ENCODE results near the gene MEIKIN.

The MEIKIN gene

GRCh38 chr5:131980696-131981095 lies 35.2 kb upstream of the MEIKIN start:
- Mint-ChIP-seq H3K9me3 (no peaks in the 10 kb centered on the region), H3K4me3 (no peak overlapping the region), H3K36me3 (ENCODE audit: low read depth) (peaks cover 8% of the 10 kb centered on the region), H3K4me1 (peaks cover 35% of the 10 kb centered on the region), H3K27ac (no peak overlapping the region), H3K27me3 (no peaks in the 10 kb centered on the region)
- ATAC-seq, result no peak
- no peak for DNase-seq

- Mint-ChIP-seq H3K4me1 (peaks cover 44% of the 10 kb centered on the region), H3K9me3 (no peaks in the 10 kb centered on the region), H3K4me3 (no peak overlapping the region), H3K36me3 (ENCODE audit: low read depth) (peaks cover 8% of the 10 kb centered on the region), H3K27ac (no peak overlapping the region), H3K27me3 (no peaks in the 10 kb centered on the region)
- ATAC-seq, result no peak
- DNase-seq, result no peak
Measured at GRCh38 chr5:131979816-131980215, 34.4 kb upstream of the MEIKIN start.

GRCh38 chr5:131977212-131977604 lies 31.7 kb upstream of the MEIKIN start:
- Mint-ChIP-seq H3K36me3 (ENCODE audit: low read depth) (peaks cover 2% of the 10 kb centered on the region), H3K4me3 (no peak overlapping the region), H3K9me3 (no peaks in the 10 kb centered on the region), H3K27me3 (no peaks in the 10 kb centered on the region), H3K4me1 (peaks cover 40% of the 10 kb centered on the region), H3K27ac (no peak overlapping the region)
- DNase-seq (no peak), ATAC-seq (peak; percentile 37)

DNA sequence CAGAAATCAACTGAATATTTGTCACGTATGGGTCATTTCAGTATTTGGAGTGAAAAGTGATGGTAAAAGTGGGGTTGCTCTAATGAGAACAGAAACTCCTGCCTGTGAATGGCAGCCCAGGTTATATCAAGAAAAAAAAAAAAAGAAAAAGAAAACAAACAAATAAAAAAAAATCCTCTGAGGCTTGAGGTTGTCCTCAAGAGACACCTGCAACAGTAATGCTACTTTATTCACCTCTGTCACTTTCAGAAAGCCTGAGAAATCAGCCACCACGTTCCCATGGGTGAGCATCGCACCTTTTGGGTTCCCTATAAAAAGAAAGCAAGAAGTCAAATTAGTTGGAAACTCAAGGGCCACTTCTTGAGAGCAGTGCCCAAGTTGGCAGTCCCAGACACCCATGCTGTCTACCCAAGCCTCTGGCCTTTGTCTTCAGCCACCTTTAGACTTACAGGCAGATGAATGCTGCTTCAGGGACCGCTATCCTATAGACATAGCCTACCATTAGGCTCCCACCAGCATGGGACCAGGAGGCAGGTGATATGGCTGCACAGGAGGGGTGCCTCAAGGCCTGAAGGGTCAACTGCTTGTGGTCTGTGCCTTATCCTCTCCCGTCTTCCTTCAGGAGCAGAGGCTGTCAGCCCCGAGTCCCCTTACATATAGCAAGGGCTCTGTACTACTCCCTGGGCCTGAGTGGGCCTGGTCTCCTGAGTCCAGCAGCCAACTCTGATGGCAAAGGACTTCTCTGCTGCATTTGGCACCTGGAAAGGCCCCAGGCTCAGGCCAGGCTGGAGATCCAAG lies 31.1 kb upstream of the MEIKIN start:
- no peaks in the 10 kb centered on the region for H3K9me3 Mint-ChIP-seq
- no peaks in the 10 kb centered on the region for H3K27me3 Mint-ChIP-seq
- DNase-seq, result no peak
- H3K36me3 Mint-ChIP-seq (ENCODE audit: low read depth), result peaks cover 3% of the 10 kb centered on the region
- H3K4me3 Mint-ChIP-seq, result no peak overlapping the region
- no peak for ATAC-seq
- H3K27ac Mint-ChIP-seq, result no peak overlapping the region
- H3K4me1 Mint-ChIP-seq, result peaks cover 40% of the 10 kb centered on the region

DNA sequence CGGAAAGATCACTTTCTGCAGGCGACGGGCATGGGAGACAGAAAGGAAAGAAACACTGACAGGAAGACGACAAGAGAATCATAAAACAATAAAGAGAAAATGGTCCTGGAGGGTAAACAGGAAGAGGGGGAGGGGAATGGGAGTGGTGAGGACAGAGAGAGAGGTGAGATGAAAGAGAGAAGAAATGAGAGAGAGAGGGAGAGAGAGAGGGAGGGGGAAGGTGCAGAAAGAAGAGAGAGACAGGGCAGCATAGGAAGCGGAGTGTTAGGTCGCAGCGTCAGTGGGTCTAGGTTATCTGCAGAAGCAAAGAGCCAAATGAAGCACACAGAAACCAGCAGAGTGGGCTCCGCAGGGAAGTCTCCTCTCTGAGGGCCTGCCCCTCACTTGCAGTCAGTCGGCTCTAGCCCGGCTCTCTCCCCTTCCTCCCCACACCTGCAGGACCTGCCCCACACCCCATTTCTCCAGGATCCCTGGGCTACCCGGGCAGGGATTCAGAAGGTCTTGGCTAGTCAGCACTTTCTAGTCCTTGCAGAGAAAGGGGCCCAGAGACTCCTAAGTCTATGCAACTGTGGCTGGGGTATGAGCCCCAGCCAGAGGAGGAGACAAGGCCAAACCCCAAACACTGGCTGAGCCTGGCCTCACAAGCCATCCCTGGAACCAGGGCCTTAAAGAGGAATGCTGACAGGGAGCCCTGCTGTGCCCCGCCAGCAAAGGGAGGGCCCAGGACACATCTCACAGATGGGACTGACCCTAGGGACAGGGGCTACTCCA lies 29.7 kb upstream of the MEIKIN start:
- H3K9me3 Mint-ChIP-seq, result no peaks in the 10 kb centered on the region
- ATAC-seq (peak; percentile 50), DNase-seq (no peak)
- H3K4me3 Mint-ChIP-seq, result peak overlapping the region; percentile 47
- peak overlapping the region; percentile 82 for H3K27ac Mint-ChIP-seq
- peaks cover 40% of the 10 kb centered on the region for H3K4me1 Mint-ChIP-seq
- H3K27me3 Mint-ChIP-seq, result no peaks in the 10 kb centered on the region
- H3K36me3 Mint-ChIP-seq (ENCODE audit: low read depth), result peaks cover 2% of the 10 kb centered on the region

DNA sequence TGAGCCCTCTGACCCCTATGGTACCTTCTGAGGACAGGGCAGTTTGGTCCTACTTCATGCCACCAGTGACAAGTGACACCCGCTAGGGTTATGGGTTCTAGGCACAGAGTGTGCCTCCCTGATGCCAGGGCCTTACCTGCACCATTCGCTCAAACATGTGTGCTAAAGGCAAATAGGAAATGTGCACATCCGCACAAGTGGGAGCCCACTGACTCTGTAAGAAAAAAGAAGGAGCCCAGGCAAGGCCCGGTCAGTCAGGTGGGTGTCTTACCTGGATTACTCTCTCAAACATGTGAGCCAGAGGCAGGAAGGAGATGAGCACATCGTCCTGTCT lies 29.1 kb upstream of the MEIKIN start:
- peaks cover 2% of the 10 kb centered on the region for H3K36me3 Mint-ChIP-seq (ENCODE audit: low read depth)
- H3K27ac Mint-ChIP-seq, result peak overlapping the region; percentile 82
- H3K27me3 Mint-ChIP-seq, result no peaks in the 10 kb centered on the region
- ATAC-seq, result no peak
- H3K9me3 Mint-ChIP-seq, result no peaks in the 10 kb centered on the region
- no peak for DNase-seq
- H3K4me3 Mint-ChIP-seq, result peak overlapping the region; percentile 47
- H3K4me1 Mint-ChIP-seq, result peaks cover 40% of the 10 kb centered on the region

- no peak overlapping the region for H3K27ac Mint-ChIP-seq
- H3K4me3 Mint-ChIP-seq, result no peak overlapping the region
- H3K4me1 Mint-ChIP-seq, result peaks cover 40% of the 10 kb centered on the region
- ATAC-seq (no peak), DNase-seq (no peak)
- no peaks in the 10 kb centered on the region for H3K9me3 Mint-ChIP-seq
- H3K27me3 Mint-ChIP-seq, result no peaks in the 10 kb centered on the region
- peaks cover 2% of the 10 kb centered on the region for H3K36me3 Mint-ChIP-seq (ENCODE audit: low read depth)
Measured at GRCh38 chr5:131974016-131974415, 28.6 kb upstream of the MEIKIN start.

- Mint-ChIP-seq H3K27me3 (no peaks in the 10 kb centered on the region), H3K9me3 (no peaks in the 10 kb centered on the region), H3K36me3 (ENCODE audit: low read depth) (peaks cover 2% of the 10 kb centered on the region), H3K4me3 (no peak overlapping the region), H3K27ac (no peak overlapping the region), H3K4me1 (peaks cover 40% of the 10 kb centered on the region)
- ATAC-seq, result no peak
- DNase-seq, result no peak
Measured at GRCh38 chr5:131973089-131973712, 27.7 kb upstream of the MEIKIN start.

DNA sequence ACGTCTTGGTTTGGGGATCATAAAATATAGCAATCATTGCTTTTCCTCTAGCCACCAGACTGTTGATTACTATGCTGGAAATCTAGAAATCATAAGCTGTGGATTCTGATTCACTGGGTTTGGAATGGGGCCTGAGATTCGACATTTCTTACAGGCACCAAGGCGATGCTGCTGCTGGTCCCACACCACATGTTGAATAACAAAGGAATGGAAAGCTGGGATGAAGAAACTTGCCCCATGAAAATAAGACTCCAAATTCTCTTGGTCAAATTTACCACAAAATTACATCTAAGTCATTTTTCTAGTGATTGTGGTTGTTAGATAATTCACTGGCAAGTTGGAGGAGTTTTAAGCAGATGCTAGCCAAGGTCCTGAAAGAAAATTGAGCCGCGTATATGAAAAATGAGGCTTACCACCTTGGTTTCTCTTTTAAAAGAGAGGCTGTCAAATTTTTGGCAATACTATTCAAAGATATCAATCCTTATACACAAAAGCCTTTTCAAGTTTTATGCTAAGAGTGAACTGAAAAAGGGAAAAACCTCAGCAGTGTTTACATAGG lies 23.0 kb upstream of the MEIKIN start:
- Mint-ChIP-seq H3K9me3 (no peaks in the 10 kb centered on the region), H3K27me3 (no peaks in the 10 kb centered on the region), H3K4me3 (no peak overlapping the region), H3K4me1 (no peaks in the 10 kb centered on the region), H3K36me3 (ENCODE audit: low read depth) (peaks cover 10% of the 10 kb centered on the region), H3K27ac (no peak overlapping the region)
- DNase-seq (no peak), ATAC-seq (no peak)

- no peak overlapping the region for H3K27ac Mint-ChIP-seq
- H3K36me3 Mint-ChIP-seq (ENCODE audit: low read depth), result peaks cover 11% of the 10 kb centered on the region
- DNase-seq, result no peak
- no peak overlapping the region for H3K4me3 Mint-ChIP-seq
- no peaks in the 10 kb centered on the region for H3K9me3 Mint-ChIP-seq
- no peak for ATAC-seq
- no peaks in the 10 kb centered on the region for H3K27me3 Mint-ChIP-seq
- H3K4me1 Mint-ChIP-seq, result no peaks in the 10 kb centered on the region
Measured at GRCh38 chr5:131966551-131966950, 21.1 kb upstream of the MEIKIN start.

- no peak for DNase-seq
- Mint-ChIP-seq H3K4me1 (peaks cover under 1% of the 10 kb centered on the region), H3K27ac (no peak overlapping the region), H3K27me3 (no peaks in the 10 kb centered on the region), H3K36me3 (ENCODE audit: low read depth) (peaks cover 11% of the 10 kb centered on the region), H3K9me3 (no peaks in the 10 kb centered on the region), H3K4me3 (no peak overlapping the region)
- no peak for ATAC-seq
Measured at GRCh38 chr5:131965826-131966415, 20.5 kb upstream of the MEIKIN start.

DNA sequence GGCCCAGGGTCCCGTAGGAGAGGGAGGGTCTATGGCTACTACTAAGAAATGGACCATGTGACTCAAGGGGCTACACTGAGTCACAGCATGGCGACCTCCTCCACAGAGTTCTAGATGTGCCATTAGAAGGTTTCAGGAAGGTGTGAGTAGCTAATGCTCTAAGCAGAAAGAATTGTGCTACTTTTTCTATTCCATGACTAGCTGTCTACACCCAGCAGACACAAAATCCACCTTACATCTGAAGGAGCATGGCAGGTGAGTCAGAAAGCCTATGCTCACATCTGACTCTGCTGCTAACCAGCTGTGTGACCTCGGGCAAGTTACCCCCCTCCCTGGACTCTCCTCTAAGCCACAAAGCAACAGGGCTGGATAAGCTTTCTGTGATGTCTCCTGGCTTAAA lies 14.4 kb upstream of the MEIKIN start:
- H3K27ac Mint-ChIP-seq, result peak overlapping the region; percentile 59
- DNase-seq (peak; percentile 19), ATAC-seq (peak; percentile 81)
- peaks cover 18% of the 10 kb centered on the region for H3K36me3 Mint-ChIP-seq (ENCODE audit: low read depth)
- peaks cover 39% of the 10 kb centered on the region for H3K4me1 Mint-ChIP-seq
- H3K4me3 Mint-ChIP-seq, result no peak overlapping the region
- H3K27me3 Mint-ChIP-seq, result no peaks in the 10 kb centered on the region
- no peaks in the 10 kb centered on the region for H3K9me3 Mint-ChIP-seq

DNA sequence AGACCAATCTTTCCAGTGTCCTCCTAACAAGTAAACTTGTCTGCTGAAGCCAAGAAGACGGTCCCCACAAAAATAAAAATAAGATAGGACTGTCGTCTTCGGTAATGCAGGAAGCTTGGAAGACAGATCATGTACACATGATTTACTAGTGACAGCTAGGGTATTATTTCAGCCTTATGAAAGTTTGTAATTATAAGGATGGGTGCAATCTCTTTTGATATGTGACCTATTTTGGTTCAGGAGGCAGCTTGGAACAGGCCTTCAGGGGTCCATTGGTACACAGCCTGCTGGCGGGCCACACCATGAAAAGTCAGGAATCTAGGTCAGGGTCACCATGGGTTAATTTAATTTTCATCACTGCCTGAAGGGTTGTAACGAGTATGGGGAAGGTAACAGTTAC lies 13.7 kb upstream of the MEIKIN start:
- H3K27ac Mint-ChIP-seq, result peak overlapping the region; percentile 59
- H3K36me3 Mint-ChIP-seq (ENCODE audit: low read depth), result peaks cover 24% of the 10 kb centered on the region
- peaks cover 44% of the 10 kb centered on the region for H3K4me1 Mint-ChIP-seq
- no peak overlapping the region for H3K4me3 Mint-ChIP-seq
- DNase-seq (no peak), ATAC-seq (no peak)
- no peaks in the 10 kb centered on the region for H3K9me3 Mint-ChIP-seq
- H3K27me3 Mint-ChIP-seq, result no peaks in the 10 kb centered on the region

DNA sequence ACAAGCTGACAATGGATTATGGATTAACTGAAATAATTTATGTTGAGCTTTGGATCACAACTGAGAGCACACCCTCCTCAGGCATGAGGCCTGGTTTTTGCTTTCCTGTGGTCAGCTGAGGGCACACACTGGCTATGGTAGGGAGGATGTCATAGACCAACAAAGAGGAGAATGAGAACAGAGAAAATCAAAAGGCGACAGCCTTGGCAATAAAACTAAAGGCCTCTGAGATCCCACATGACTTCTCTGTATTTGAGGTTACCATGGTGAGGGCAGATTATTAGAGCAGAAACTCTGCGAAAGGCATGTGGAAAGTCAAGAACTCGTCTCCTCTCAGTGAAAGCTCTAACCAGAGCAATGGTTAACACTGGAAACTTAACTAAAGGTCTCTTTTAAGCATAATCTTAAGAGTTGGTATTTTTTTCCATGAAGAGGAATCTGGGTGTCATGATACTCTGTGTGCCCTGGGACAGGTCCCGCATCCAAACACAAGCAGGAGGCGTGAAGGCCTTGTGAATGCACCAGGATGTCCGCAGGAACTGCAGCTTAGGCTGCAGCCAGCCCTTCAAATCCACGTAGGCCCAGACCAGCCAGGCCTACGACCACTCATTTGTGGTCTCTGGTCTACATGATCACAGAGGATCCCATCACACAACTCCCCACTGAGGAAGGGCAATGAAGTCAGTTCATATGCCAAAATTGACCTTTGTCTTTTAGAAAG lies 12.4 kb upstream of the MEIKIN start:
- DNase-seq (no peak), ATAC-seq (peak; percentile 68)
- Mint-ChIP-seq H3K36me3 (ENCODE audit: low read depth) (peaks cover 22% of the 10 kb centered on the region), H3K4me3 (no peak overlapping the region), H3K9me3 (no peaks in the 10 kb centered on the region), H3K27ac (peak overlapping the region; percentile 74), H3K4me1 (peaks cover 46% of the 10 kb centered on the region), H3K27me3 (no peaks in the 10 kb centered on the region)
